ENCODE measurements around the gene PKN3.

Gene PKN3

GRCh38 chr9:128704356-128704670, 2.0 kb downstream of the PKN3 start:
- TF ChIP-seq CTCF (conservative IDR thresholded peaks at IDR 0.05; ENCODE audit: control insufficient read depth, insufficient read depth, low read depth, low read length): no peak
- H3K4me3 ChIP-seq (ENCODE audit: control insufficient read depth, low read depth, low read length): no peak overlapping the region
- no peak for DNase-seq (ENCODE audit: low read depth)

GRCh38 chr9:128705051-128705965, 3.0 kb downstream of the PKN3 start:
- TF ChIP-seq CTCF (conservative IDR thresholded peaks at IDR 0.05; ENCODE audit: control insufficient read depth, insufficient read depth, low read depth, low read length): no peak
- no peak overlapping the region for H3K4me3 ChIP-seq (ENCODE audit: control insufficient read depth, low read depth, low read length)
- DNase-seq (ENCODE audit: low read depth): no peak

- no peak for DNase-seq (ENCODE audit: low read depth)
- no peak overlapping the region for H3K4me3 ChIP-seq (ENCODE audit: control insufficient read depth, low read depth, low read length)
- TF ChIP-seq CTCF (conservative IDR thresholded peaks at IDR 0.05; ENCODE audit: control insufficient read depth, insufficient read depth, low read depth, low read length): no peak
Measured at GRCh38 chr9:128706045-128706444, 3.7 kb downstream of the PKN3 start.

GRCh38 chr9:128706671-128707381, 4.5 kb downstream of the PKN3 start:
- no peak overlapping the region for H3K4me3 ChIP-seq (ENCODE audit: control insufficient read depth, low read depth, low read length)
- no peak for DNase-seq (ENCODE audit: low read depth)
- TF ChIP-seq CTCF (conservative IDR thresholded peaks at IDR 0.05; ENCODE audit: control insufficient read depth, insufficient read depth, low read depth, low read length): no peak

- DNase-seq (ENCODE audit: low read depth): no peak
- TF ChIP-seq CTCF (conservative IDR thresholded peaks at IDR 0.05; ENCODE audit: control insufficient read depth, insufficient read depth, low read depth, low read length): no peak
- H3K4me3 ChIP-seq (ENCODE audit: control insufficient read depth, low read depth, low read length): no peak overlapping the region
Measured at GRCh38 chr9:128707446-128707845, 5.1 kb downstream of the PKN3 start.

GRCh38 chr9:128712451-128713410, 10.4 kb downstream of the PKN3 start:
- no peak overlapping the region for H3K4me3 ChIP-seq (ENCODE audit: control insufficient read depth, low read depth, low read length)
- no peak for TF ChIP-seq CTCF (conservative IDR thresholded peaks at IDR 0.05; ENCODE audit: control insufficient read depth, insufficient read depth, low read depth, low read length)
- DNase-seq (ENCODE audit: low read depth): no peak

Data from fibroblast of mammary gland (primary cell).